Neural crest cell (in vitro differentiated cells): Measurements from ENCODE around the gene CETP. TPM values are rescaled to one million over a fixed set of nuclear protein-coding genes. Genes with fewer than 3 reads are reported as not detected.

Source experiments
- DNase-seq: peaks from one replicate; pipeline ENCODE4 v3.0.0; 2021; ENCODE audit warnings: low read depth, mixed read lengths, low spot score
- H3K27ac Mint-ChIP-seq: one replicate; pipeline ENCODE4 v1.8.0; 2021; ENCODE audit warnings: mild to moderate bottlenecking, mixed read lengths; ENCODE audit not compliant: unreplicated experiment
- H3K27me3 Mint-ChIP-seq: 2 replicates; pipeline ENCODE4 v1.8.0; 2021; ENCODE audit warnings: low read depth, mild to moderate bottlenecking, mixed read lengths
- H3K36me3 Mint-ChIP-seq: 2 replicates; pipeline ENCODE4 v1.8.0; 2021; ENCODE audit warnings: low read depth, mild to moderate bottlenecking, mixed read lengths
- H3K4me1 Mint-ChIP-seq: 2 replicates; pipeline ENCODE4 v1.8.0; 2021; ENCODE audit warnings: mixed read lengths
- H3K4me3 Mint-ChIP-seq: one replicate; pipeline ENCODE4 v1.8.0; 2021; ENCODE audit warnings: mild to moderate bottlenecking, mixed read lengths
- H3K9me3 Mint-ChIP-seq: 2 replicates; pipeline ENCODE4 v1.8.0; 2021; ENCODE audit warnings: mixed read lengths
- total RNA-seq: library from RNA; stranded (reverse); gene quantifications from 2 replicates; pipeline ENCODE4 v1.2.1, GENCODE V29; 2021
- TF ChIP-seq, protein P1 (sequence below): fragments of 200-600 bp; sonication (generic); conservative IDR thresholded peaks from 2 replicates; pipeline ENCODE4 v1.5.0; 2021; ENCODE audit warnings: antibody characterized with exemption, mild to moderate bottlenecking

CETP gene
- total RNA-seq, 1 donor from 2014 or later, result not detected

DNA sequence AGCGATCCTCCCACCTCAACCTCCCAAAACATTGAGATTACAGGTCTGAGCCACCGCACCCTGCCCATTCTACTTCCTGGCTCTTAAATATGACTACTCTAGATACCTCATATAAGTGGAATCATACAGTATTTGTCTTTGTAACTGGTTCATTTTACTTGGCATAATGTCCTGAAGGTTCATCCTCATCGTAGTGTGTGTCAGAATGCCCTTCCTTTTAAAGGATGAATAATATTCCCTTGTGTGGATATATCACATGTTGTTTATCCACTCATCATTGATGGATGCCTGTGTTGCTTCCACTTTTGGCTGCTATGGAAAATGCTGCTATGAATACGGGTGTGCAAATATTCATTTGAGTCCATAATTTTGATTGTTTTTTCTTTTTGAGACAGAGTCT, 5.7 kb upstream of the CETP start:
- no peaks in the 10 kb centered on the region for H3K9me3 Mint-ChIP-seq
- peaks cover 5% of the 10 kb centered on the region for H3K4me1 Mint-ChIP-seq
- DNase-seq, result no peak
- TF ChIP-seq, protein P1, sequence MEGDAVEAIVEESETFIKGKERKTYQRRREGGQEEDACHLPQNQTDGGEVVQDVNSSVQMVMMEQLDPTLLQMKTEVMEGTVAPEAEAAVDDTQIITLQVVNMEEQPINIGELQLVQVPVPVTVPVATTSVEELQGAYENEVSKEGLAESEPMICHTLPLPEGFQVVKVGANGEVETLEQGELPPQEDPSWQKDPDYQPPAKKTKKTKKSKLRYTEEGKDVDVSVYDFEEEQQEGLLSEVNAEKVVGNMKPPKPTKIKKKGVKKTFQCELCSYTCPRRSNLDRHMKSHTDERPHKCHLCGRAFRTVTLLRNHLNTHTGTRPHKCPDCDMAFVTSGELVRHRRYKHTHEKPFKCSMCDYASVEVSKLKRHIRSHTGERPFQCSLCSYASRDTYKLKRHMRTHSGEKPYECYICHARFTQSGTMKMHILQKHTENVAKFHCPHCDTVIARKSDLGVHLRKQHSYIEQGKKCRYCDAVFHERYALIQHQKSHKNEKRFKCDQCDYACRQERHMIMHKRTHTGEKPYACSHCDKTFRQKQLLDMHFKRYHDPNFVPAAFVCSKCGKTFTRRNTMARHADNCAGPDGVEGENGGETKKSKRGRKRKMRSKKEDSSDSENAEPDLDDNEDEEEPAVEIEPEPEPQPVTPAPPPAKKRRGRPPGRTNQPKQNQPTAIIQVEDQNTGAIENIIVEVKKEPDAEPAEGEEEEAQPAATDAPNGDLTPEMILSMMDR, result no peak
- no peak overlapping the region for H3K27ac Mint-ChIP-seq
- H3K4me3 Mint-ChIP-seq, result no peak overlapping the region
- no peaks in the 10 kb centered on the region for H3K36me3 Mint-ChIP-seq
- H3K27me3 Mint-ChIP-seq, result no peaks in the 10 kb centered on the region

DNA sequence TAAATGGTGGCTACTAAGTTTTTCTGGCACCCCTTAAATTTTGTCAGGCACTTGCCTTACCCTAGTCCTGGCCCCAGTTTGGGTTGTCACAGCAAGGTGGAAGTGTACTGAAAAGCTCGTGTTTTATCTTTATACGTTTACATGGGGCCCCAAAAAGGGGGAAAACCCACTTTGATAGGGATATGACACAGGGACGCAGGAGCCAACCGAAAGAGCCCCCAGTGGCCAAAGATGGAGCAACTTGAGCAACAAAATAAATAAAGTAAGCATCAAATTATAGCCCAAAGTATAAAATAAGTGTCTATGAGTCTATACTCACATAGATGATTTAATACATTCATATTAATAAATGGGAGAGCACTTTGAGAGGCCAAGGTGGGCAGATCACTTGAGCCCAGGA, 5.0 kb upstream of the CETP start:
- Mint-ChIP-seq H3K4me3 (no peak overlapping the region), H3K4me1 (no peaks in the 10 kb centered on the region), H3K27me3 (no peaks in the 10 kb centered on the region), H3K36me3 (no peaks in the 10 kb centered on the region), H3K27ac (no peak overlapping the region), H3K9me3 (no peaks in the 10 kb centered on the region)
- no peak for DNase-seq
- TF ChIP-seq, protein P1, result peak; percentile 17

DNA sequence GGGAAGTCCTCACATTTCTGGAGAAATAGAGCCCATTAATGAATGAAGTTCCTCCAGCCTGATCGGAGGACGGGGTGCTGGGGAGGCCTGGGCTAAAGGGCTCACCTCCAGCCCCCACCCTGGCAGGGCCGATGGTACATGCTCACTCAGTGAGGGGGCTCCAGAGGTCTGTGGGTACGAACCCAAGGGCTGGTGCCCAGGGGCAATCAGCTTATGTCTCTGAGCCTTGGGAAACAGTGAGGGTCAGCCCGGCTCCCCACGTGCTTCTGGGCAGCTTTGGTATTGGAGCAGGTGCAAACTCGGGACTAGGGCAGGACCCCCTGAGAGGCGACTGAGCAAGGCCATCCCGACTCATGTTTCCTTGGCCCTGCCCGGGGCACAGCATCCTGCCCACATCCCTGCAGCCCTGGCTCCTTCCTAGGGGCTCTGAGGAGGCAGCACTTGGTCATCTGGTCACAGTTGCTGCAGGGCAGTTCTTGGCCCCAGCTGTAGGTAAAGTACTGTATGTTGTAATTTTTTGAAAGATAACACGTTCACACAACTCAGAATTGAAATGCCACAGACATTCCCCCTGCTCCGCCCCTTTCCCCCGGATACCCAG, 969 bp upstream of the CETP start:
- Mint-ChIP-seq H3K4me1 (no peaks in the 10 kb centered on the region), H3K27ac (no peak overlapping the region), H3K27me3 (no peaks in the 10 kb centered on the region), H3K36me3 (no peaks in the 10 kb centered on the region), H3K4me3 (no peak overlapping the region), H3K9me3 (no peaks in the 10 kb centered on the region)
- TF ChIP-seq, protein P1, result no peak
- DNase-seq, result no peak

DNA sequence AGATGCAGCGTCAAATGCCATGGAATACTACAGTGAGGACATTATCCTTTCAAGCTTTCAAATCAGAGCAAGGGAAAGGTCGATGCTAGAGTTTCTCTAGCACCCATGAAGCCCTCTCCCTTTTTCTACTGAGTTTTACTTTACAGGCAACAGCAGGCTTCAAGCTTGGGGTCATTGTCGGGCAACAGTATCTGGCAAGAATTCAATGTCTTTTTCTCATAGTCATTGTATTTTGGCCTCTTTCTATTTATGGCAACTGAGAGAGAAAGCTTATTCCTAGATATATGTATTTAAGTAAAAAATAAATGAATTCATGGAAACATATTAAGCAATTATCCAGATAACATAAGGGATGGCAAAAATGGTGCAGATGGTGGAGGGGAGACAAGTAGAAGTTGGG, 364 bp upstream of the CETP start:
- Mint-ChIP-seq H3K36me3 (no peaks in the 10 kb centered on the region), H3K27me3 (no peaks in the 10 kb centered on the region), H3K4me3 (no peak overlapping the region), H3K4me1 (no peaks in the 10 kb centered on the region), H3K27ac (no peak overlapping the region), H3K9me3 (no peaks in the 10 kb centered on the region)
- DNase-seq, result no peak
- TF ChIP-seq, protein P1, result no peak

DNA sequence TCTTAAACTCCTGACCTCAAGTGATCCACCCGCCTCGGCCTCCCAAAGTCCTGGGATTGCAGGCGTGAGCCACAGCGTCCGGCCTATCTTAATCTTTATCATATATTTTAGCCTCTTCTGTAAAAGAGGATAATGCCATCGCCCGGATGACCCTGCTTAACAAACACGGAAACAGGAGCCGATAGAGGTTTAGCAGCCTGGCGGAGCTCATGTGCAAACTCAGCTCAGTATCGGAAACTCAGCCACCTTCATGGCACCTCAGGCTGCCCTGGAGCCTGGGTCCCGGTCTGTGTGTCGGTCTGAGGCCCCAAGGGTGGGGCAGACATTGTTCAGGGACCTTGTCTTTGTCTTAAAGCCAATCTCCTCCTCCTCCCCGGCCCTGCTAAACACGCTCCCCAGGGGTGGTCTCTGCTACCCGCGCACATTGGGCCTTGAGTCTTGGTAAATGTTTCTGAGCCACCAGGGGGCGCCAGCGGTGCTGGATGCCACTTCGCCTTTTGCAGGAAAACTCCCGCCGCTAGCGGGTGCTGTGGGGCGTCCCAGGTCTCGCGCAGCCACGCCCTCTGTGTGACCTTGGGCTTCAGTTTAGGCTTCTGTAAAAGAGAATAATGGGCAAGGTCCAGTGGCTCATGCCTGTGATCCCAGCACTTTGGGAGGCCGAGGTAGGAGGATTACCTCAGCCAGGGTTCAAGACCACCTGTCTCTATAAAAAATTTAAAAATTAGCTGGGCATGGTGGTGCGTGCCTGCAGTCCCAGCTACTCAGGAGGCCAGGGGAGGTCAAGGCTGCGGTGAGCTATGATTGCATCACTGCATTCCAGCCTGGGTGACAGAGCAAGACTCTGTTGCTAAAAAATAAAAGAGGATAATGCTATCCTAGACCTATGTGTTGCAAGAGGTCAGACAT, 2.7 kb downstream of the CETP start:
- H3K9me3 Mint-ChIP-seq, result no peaks in the 10 kb centered on the region
- H3K27me3 Mint-ChIP-seq, result no peaks in the 10 kb centered on the region
- TF ChIP-seq, protein P1, result peak; percentile 85
- peak; percentile 95 for DNase-seq
- peak overlapping the region; percentile 39 for H3K27ac Mint-ChIP-seq
- H3K4me1 Mint-ChIP-seq, result no peaks in the 10 kb centered on the region
- H3K36me3 Mint-ChIP-seq, result no peaks in the 10 kb centered on the region
- no peak overlapping the region for H3K4me3 Mint-ChIP-seq
